Brain microvascular endothelial cell (primary cell): ENCODE data around the gene TMEM89.

Experiments used
- DNase-seq: peaks from one replicate; pipeline ENCODE4 v3.0.0-alpha.2; 2020
- H3K27ac ChIP-seq: fragments of 250-450 bp; sonication (Bioruptor Pico); 2 replicates; pipeline ENCODE4 v1.5.1; 2020; ENCODE audit warnings: mild to moderate bottlenecking, moderate library complexity
- H3K27me3 ChIP-seq: fragments of 250-450 bp; sonication (Bioruptor Pico); replicated peaks from 2 replicates; pipeline ENCODE4 v1.5.1; 2020; ENCODE audit warnings: mild to moderate bottlenecking
- H3K36me3 ChIP-seq: fragments of 250-450 bp; sonication (Bioruptor Pico); replicated peaks from 2 replicates; pipeline ENCODE4 v1.5.1; 2020; ENCODE audit warnings: mild to moderate bottlenecking
- H3K4me3 ChIP-seq: 2 replicates; pipeline ENCODE4 v1.5.1; 2011; ENCODE audit warnings: low read depth, mild to moderate bottlenecking, control low read depth, low read length, moderate library complexity
- in situ Hi-C: cut with HindIII; loops from 2 replicates; pipeline ENCODE4 v1.10.0; 2017; ENCODE audit warnings: low sequenced_read_pairs, low pct_ligation_motif_present
- TF ChIP-seq, protein P1 (sequence below): IDR thresholded peaks from 2 replicates; pipeline ENCODE4 v1.5.1; 2011; ENCODE audit warnings: low read depth, mild to moderate bottlenecking, moderate library complexity, low read length, control low read depth, inconsistent platforms; ENCODE audit errors: missing control alignments

Gene TMEM89

DNA sequence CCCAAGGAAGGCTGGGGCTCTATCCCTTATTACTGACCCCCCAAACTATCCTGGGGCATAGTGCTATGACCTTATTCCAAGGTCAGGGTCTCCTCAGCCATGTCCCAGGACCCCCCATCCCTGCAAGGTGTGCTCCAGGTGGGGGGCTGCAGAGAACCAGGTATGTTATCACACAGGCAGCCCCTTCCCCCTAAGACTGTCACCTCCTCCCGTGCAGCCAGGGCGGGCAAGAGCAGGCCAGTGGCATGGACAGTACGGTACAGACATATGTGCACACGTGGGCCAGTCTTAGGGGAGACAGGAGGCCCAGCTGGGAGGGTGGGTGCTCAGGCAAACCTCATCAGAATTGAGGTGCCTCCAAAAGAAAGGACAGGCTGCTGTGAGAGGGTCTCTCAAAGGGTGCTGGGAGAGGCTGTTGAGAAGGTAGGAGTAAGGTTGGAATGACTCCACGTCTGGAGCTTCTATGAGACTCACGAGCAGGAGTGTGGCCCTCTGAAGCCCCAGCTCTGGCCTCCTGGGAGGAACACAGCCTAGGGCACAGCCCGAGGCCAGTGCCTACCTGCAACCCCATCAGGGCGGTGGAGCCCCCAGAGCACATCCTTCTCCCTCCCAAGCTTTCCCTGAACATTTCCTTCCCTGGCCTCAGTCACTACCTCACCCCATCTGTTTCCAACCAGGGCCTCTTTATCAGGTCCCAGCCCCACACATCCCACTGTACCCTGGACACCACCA is 24.7 kb downstream of the TMEM89 start:
- peaks cover 37% of the 10 kb centered on the region for H3K36me3 ChIP-seq
- H3K27ac ChIP-seq = no peak overlapping the region
- H3K27me3 ChIP-seq = no peaks in the 10 kb centered on the region
- DNase-seq = no peak
- TF ChIP-seq, protein P1, sequence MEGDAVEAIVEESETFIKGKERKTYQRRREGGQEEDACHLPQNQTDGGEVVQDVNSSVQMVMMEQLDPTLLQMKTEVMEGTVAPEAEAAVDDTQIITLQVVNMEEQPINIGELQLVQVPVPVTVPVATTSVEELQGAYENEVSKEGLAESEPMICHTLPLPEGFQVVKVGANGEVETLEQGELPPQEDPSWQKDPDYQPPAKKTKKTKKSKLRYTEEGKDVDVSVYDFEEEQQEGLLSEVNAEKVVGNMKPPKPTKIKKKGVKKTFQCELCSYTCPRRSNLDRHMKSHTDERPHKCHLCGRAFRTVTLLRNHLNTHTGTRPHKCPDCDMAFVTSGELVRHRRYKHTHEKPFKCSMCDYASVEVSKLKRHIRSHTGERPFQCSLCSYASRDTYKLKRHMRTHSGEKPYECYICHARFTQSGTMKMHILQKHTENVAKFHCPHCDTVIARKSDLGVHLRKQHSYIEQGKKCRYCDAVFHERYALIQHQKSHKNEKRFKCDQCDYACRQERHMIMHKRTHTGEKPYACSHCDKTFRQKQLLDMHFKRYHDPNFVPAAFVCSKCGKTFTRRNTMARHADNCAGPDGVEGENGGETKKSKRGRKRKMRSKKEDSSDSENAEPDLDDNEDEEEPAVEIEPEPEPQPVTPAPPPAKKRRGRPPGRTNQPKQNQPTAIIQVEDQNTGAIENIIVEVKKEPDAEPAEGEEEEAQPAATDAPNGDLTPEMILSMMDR = no peak
- in situ Hi-C loops = no loop called here
- no peak overlapping the region for H3K4me3 ChIP-seq

DNA sequence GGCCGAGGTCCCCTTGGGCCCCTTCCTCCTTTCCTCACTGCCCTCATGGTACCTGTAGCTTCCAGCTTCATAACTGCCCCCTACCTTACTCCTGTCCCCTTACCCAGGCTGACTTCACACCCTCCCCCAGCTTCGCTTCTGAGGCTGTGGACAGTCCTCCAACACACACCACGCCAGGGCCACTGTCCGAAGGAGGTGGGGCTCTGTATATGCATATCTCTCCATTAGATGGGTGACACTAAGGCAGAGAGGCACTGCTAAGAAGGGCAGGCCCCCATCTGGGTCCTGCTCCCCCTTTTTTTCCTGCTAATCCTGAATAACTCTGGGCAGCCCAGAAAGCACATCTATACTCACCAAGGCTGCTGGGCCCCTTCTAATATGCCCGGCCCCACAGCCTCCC is 25.4 kb downstream of the TMEM89 start:
- TF ChIP-seq, protein P1 = no peak
- Histone ChIP-seq H3K36me3 (peaks cover 30% of the 10 kb centered on the region), H3K4me3 (no peak overlapping the region), H3K27ac (peak overlapping the region; percentile 27), H3K27me3 (no peaks in the 10 kb centered on the region)
- no peak for DNase-seq
- in situ Hi-C loops = no loop called here

- Histone ChIP-seq H3K27me3 (no peaks in the 10 kb centered on the region), H3K36me3 (peaks cover 24% of the 10 kb centered on the region), H3K4me3 (peak overlapping the region; percentile 65), H3K27ac (peak overlapping the region; percentile 27)
- in situ Hi-C loops = no loop called here
- TF ChIP-seq, protein P1 = no peak
- DNase-seq = peak; percentile 68
Measured at GRCh38 chr3:48595526-48596121, 25.9 kb downstream of the TMEM89 start.

DNA sequence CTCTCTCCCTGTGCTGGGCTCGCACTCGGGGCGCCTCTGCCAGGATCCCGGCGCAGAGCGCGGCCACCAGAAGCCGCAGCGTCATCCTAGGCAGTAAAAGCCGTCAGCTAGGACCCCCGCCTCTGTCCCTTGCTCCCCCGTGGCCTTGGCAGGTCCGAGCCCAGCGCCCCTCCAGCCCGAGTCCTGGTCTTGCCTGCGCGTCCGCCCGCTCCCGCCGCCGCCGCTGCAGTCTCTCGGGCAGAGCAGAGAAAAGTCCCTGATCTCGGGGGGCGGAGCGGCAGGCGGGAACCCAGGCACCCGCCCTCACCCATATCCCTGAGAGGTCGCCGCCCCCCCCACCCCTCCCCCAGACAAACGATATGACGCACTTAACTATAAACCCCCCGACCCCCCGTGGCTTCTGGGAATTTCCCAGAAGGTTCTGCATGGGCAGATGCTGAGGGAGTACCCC is 26.5 kb downstream of the TMEM89 start, which contains the start of gene COL7A1:
Gene COL7A1, minus strand, starts transcription at position 255 of the 451 bp plus-strand sequence. Its CDS starts 170 bp downstream, at position 85.
- H3K27me3 ChIP-seq = no peaks in the 10 kb centered on the region
- no peak for DNase-seq
- H3K27ac ChIP-seq = peak within 1 kb of the TSS; percentile 27
- H3K36me3 ChIP-seq = peaks cover 19% of the 10 kb centered on the region
- peak within 1 kb of the TSS; percentile 65 for H3K4me3 ChIP-seq
- TF ChIP-seq, protein P1 = no peak
- in situ Hi-C loops = no loop called here

DNA sequence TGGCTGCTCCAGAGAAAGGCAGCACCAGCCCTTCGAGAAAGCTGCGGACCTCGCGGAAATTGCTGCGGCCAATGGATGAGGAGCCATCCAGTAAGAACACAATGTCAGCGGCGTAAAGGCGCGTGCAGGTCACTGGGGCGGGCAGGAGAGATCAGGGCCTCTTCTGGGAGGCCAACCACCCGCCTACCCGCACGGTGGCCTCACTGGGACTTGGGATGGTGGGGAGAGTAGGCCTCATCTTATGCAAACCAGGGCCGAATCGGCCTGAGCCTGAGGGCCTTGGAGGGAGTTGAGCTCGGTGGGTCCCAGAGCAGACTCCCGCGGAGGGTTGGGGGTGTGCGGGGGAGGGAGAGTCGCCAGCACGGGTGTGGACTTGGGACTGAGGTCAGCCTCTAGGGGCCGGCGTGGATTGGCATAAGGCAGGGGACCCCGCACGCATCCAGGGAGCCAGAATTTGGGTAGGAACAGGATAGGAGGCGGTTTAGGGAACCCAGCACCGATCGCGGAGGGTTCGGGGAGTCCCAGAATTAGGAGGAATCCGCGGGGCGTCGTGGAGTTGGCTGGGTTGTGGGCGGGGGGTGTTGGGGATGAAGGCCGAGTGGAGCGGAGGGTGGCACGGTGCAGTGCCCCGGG is 27.0 kb downstream of the TMEM89 start:
- Histone ChIP-seq H3K27me3 (no peaks in the 10 kb centered on the region), H3K4me3 (peak overlapping the region; percentile 65), H3K36me3 (peaks cover 14% of the 10 kb centered on the region), H3K27ac (no peak overlapping the region)
- DNase-seq = no peak
- in situ Hi-C loops = no loop called here
- TF ChIP-seq, protein P1 = no peak
